Kidney epithelial cell (primary cell): ENCODE results near the gene PNMT. TPM values are rescaled to one million over a fixed set of nuclear protein-coding genes. Genes with fewer than 3 reads are reported as not detected.
A peak's percentile ranks its signal among the peaks of the same experiment; 100 is the strongest.

Experiments
- DNase-seq: peaks from one replicate; pipeline ENCODE4 v3.0.0-alpha.2; 2010; ENCODE audit warnings: low read depth
- H3K27me3 ChIP-seq: 2 replicates; pipeline ENCODE4 v1.6.0; 2011; ENCODE audit warnings: low read length; ENCODE audit not compliant: control insufficient read depth, insufficient read depth
- H3K36me3 ChIP-seq: 2 replicates; pipeline ENCODE4 v1.5.1; 2011; ENCODE audit warnings: low read length; ENCODE audit not compliant: control insufficient read depth, insufficient read depth
- H3K4me3 ChIP-seq: 2 replicates; pipeline ENCODE4 v1.5.1; 2011; ENCODE audit warnings: low read depth, mild to moderate bottlenecking, control low read depth, low read length
- total RNA-seq: library from RNA; depleted of rRNA; stranded (reverse); fragments of >200 nt; gene quantifications from 2 replicates; pipeline ENCODE4 v1.2.3, GENCODE V29; 2015
- TF ChIP-seq, protein P1 (sequence below): IDR thresholded peaks from 2 replicates; pipeline ENCODE4 v1.5.1; 2011; ENCODE audit warnings: mild to moderate bottlenecking, moderate library complexity, low read length, control low read depth, inconsistent platforms; ENCODE audit not compliant: insufficient read depth, poor library complexity, severe bottlenecking

Gene PNMT
- total RNA-seq, 1 donor from 2014 or later = not detected

DNA sequence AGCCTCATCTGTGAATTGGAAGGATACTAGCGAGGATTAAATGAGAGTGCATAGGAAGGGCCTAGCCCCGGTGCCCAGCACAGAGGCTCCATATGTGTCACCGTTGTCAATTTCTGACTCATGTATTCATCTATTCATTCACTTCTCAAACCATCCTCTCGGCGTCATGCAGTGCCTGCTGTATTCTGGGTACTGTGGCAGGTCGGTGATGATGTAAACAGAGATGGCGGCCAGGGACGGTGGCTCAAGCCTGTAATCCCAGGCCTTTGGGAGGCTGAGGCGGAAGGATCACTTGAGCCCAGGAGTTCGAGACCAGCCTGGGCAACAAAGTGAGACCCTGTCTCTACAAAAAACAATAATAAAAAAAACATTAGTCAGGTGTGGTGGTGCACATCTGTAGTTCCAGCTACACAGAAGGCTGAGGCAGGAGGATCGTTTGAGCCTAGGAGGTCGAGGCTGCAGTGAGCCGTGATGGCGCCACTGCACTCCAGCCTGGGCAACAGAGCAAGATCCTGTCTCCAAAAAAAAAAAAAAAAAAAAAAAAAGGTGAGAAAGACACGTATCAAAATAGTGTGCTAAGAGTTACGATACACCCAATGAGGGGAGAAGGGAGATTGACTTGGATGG is 45.8 kb upstream of the PNMT start:
- Histone ChIP-seq H3K27me3 (peaks cover 61% of the 10 kb centered on the region), H3K36me3 (no peaks in the 10 kb centered on the region), H3K4me3 (no peak overlapping the region)
- TF ChIP-seq, protein P1, sequence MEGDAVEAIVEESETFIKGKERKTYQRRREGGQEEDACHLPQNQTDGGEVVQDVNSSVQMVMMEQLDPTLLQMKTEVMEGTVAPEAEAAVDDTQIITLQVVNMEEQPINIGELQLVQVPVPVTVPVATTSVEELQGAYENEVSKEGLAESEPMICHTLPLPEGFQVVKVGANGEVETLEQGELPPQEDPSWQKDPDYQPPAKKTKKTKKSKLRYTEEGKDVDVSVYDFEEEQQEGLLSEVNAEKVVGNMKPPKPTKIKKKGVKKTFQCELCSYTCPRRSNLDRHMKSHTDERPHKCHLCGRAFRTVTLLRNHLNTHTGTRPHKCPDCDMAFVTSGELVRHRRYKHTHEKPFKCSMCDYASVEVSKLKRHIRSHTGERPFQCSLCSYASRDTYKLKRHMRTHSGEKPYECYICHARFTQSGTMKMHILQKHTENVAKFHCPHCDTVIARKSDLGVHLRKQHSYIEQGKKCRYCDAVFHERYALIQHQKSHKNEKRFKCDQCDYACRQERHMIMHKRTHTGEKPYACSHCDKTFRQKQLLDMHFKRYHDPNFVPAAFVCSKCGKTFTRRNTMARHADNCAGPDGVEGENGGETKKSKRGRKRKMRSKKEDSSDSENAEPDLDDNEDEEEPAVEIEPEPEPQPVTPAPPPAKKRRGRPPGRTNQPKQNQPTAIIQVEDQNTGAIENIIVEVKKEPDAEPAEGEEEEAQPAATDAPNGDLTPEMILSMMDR = no peak
- DNase-seq = no peak

DNA sequence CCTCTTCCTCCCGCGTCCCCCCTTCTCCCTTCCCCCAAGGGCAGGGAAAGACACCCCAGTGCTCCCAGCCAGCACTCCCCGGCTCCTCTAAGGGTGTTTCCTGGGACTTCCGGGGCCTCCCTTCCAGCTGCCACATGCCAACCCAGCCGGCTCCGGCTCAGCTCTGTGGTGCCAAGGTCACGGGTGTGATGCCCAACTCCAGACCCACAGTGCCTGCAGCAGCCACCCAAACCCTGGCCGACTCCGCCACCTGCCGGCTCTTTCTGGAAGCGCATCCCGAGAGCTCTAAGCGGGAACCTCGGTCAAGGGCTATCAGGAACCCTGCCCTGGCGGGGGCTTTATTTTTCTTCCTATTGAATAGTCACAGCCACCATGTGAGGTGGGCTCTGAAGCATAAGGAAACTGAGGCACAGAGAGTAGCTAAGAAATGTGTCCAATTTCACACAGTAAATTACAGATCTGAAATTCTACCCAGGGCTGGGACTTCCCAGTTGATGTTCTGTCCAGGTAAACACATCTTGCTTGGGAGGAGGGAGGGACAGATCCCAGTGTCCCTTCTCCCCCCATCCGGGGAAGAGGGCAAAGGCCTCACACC is 44.8 kb upstream of the PNMT start:
- TF ChIP-seq, protein P1 = peak; percentile 96
- Histone ChIP-seq H3K36me3 (no peaks in the 10 kb centered on the region), H3K27me3 (peaks cover 67% of the 10 kb centered on the region), H3K4me3 (no peak overlapping the region)
- DNase-seq = no peak

DNA sequence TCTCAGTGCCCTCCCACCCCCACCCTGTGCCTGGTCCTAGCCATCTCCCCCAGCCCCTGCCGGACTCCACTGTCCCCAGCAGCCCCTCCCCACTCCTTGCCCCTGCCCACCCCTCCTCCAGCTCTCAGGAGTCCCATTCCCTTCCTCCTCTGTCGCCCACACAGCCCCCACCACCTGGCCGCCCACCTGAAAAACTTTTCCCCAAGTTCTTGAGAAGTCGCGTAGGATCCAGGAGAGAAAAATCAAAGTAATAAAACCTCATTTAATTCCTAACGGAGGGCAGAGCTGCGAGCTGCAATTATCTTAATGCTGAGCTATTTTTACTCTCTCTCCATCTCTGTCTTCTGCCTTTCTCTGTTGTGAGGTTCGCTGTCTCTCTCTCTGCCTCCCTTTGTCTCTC is 43.9 kb upstream of the PNMT start:
- DNase-seq = no peak
- Histone ChIP-seq H3K36me3 (no peaks in the 10 kb centered on the region), H3K4me3 (no peak overlapping the region), H3K27me3 (peaks cover 67% of the 10 kb centered on the region)
- TF ChIP-seq, protein P1 = no peak

DNA sequence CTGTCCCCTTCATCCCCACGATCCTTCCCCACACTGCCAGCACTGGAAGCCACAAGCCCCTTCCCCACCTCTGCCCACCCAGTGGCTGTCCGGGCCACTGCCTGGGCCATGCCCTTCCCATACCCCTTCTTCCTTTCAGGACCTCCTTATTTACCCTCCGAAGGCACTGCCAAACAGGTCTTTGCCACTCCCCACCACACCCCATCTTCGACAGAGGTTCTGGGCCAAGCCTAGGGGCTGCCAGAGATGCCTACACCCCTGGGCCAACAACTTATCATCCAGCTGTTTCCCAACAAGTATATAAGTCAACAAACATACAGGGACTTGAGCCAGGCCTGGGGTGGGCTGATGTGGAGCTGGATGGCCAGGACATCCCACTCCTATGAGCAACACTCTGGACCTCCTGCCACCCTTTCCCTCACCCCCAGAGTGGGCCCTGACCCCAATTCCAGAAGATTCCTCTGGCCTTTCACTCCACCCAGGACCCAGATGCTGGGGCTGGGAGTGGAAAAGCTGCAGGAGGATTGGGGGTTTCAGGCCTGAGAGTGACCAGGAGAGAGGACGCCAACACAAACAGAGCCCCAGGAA is 43.0 kb upstream of the PNMT start:
- Histone ChIP-seq H3K4me3 (no peak overlapping the region), H3K27me3 (peaks cover 68% of the 10 kb centered on the region), H3K36me3 (no peaks in the 10 kb centered on the region)
- no peak for DNase-seq
- TF ChIP-seq, protein P1 = no peak

DNA sequence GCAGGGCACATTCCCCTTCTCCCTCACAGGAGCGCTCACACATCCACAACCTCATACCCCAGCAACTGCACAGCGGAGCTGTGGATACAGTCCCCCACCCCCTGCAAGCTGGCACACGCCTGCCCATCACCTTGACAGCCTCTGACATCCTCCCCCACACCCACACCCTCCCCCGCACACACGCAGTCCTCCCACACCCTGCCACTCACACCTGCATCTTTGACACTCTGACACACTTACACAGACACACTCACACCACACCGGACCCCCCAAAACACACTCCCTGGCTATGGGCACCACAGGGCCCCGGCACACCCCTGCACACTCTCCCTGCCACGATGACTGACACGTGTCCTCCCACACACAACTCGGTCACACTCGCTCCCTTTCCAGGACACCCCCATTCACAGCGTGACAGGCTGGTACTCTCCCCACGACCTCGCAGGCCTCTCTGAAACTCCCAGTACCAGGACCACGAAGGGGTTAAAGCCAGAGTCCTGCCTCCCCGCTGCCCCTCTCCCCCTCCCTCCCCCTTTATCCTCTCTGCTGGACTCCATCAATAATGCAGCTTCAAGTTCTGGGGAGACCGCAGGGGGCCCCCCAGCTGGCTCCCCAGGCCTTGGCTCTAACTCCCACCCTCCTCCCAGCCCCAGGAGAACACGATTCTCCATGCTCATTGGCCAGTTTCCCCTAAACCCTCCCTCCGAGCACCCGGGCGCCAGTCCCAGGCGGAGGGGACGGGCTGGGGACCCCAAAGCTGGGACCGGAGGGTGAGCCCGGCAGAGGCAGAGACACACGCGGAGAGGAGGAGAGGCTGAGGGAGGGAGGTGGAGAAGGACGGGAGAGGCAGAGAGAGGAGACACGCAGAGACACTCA is 41.8 kb upstream of the PNMT start, which contains the start of gene PPP1R1B:
PPP1R1B (plus strand) TSS at position 782 of the 876 bp plus-strand sequence. CDS start 441 bp downstream, outside the sequence.
- Histone ChIP-seq H3K36me3 (no peaks in the 10 kb centered on the region), H3K4me3 (no peak within 1 kb of the TSS), H3K27me3 (peaks cover 63% of the 10 kb centered on the region)
- no peak for DNase-seq
- TF ChIP-seq, protein P1 = no peak
